Endodermal cell (in vitro differentiated cells): Measurements from ENCODE around the gene SEMA4A. TPM values are rescaled to one million over a fixed set of nuclear protein-coding genes. Genes with fewer than 3 reads are reported as not detected.

Source experiments
- DNase-seq: peaks from one replicate; pipeline ENCODE4 v3.0.0-alpha.2; 2017
- H3K27ac ChIP-seq: 2 replicates; pipeline ENCODE4 v1.5.1; 2013; ENCODE audit warnings: mild to moderate bottlenecking, low read depth, low read length, moderate library complexity
- H3K27me3 ChIP-seq: 2 replicates; pipeline ENCODE4 v1.6.1; 2013; ENCODE audit warnings: mild to moderate bottlenecking, low read length, moderate library complexity; ENCODE audit not compliant: insufficient read depth, control insufficient read depth, poor library complexity, severe bottlenecking
- H3K36me3 ChIP-seq: 2 replicates; pipeline ENCODE4 v1.7.0; 2013; ENCODE audit warnings: mild to moderate bottlenecking, low read length, moderate library complexity; ENCODE audit not compliant: control insufficient read depth, insufficient read depth
- H3K4me1 ChIP-seq: one replicate; pipeline ENCODE4 v1.7.0; 2013; ENCODE audit warnings: low read length; ENCODE audit not compliant: control insufficient read depth, insufficient read depth
- H3K4me3 ChIP-seq: 2 replicates; pipeline ENCODE4 v1.5.1; 2013; ENCODE audit warnings: mild to moderate bottlenecking, low read length, moderate library complexity
- H3K9ac ChIP-seq: 2 replicates; pipeline ENCODE4 v1.6.1; 2013; ENCODE audit warnings: mild to moderate bottlenecking, low read length, moderate library complexity; ENCODE audit not compliant: poor library complexity, severe bottlenecking; ENCODE audit errors: extremely low read depth
- H3K9me3 ChIP-seq: 2 replicates; pipeline ENCODE4 v1.6.1; 2013; ENCODE audit warnings: mild to moderate bottlenecking, low read length, moderate library complexity; ENCODE audit not compliant: control insufficient read depth
- H3K27ac Mint-ChIP-seq: 2 replicates; pipeline ENCODE4 v1.8.0; 2020; ENCODE audit warnings: mixed read lengths
- H3K27me3 Mint-ChIP-seq: 2 replicates; pipeline ENCODE4 v1.8.0; 2021; ENCODE audit warnings: mild to moderate bottlenecking, mixed read lengths; ENCODE audit not compliant: insufficient read depth
- H3K36me3 Mint-ChIP-seq: 2 replicates; pipeline ENCODE4 v1.8.0; 2020; ENCODE audit warnings: low read depth, mixed read lengths
- H3K4me1 Mint-ChIP-seq: 2 replicates; pipeline ENCODE4 v1.8.0; 2020; ENCODE audit warnings: mixed read lengths
- H3K4me3 Mint-ChIP-seq: 2 replicates; pipeline ENCODE4 v1.8.0; 2020; ENCODE audit warnings: mild to moderate bottlenecking, moderate library complexity, mixed read lengths
- H3K9me3 Mint-ChIP-seq: 2 replicates; pipeline ENCODE4 v1.8.0; 2020; ENCODE audit warnings: mild to moderate bottlenecking, mixed read lengths
- CTCF ChIP-seq: fragments of 200-600 bp; sonication (generic); conservative IDR thresholded peaks from 2 replicates; pipeline ENCODE4 v1.5.0; 2021; ENCODE audit warnings: antibody characterized with exemption, mild to moderate bottlenecking
- WGBS, 2 experiments: methylation state at CpG; one replicate each; pipeline versions ENCODE4 v1.1.5 to v1.1.7; 2013; ENCODE audit warnings: missing lambda C conversion rate in 2 of 2, mixed read lengths in 1 of 2; ENCODE audit not compliant: insufficient coverage in 1 of 2, insufficient read length in 1 of 2; 5-methylcytosine and 5-hydroxymethylcytosine counted together
- total RNA-seq, 2 donors: library from RNA; stranded (reverse); fragmentation: NEBNext Ultra II Directional in 1 of 2; extraction: Animal tissue kit (Norgen Biotek cat#: 25700) in 1 of 2; gene quantifications; 2 replicates in 1 of 2; 3 replicates in 1 of 2; pipeline ENCODE4 v1.2.1, GENCODE V29; 2021

The SEMA4A gene
- total RNA-seq, 2 donors from 2014 or later: 6.4 to 10.3 TPM

GRCh38 chr1:156150333-156151011 lies 2.9 kb upstream of the SEMA4A start:
- no peaks in the 10 kb centered on the region for H3K9me3 Mint-ChIP-seq
- 65% methylated on average over 10 of the region's 10 CpGs; no CpG with 5 or more reads in 1 of the 2 experiments for WGBS, 2 experiments
- H3K36me3 Mint-ChIP-seq: no peaks in the 10 kb centered on the region
- TF ChIP-seq CTCF: no peak
- H3K4me3 Mint-ChIP-seq: peak overlapping the region; percentile 31
- Histone ChIP-seq H3K9me3 (no peaks in the 10 kb centered on the region), H3K36me3 (no peaks in the 10 kb centered on the region), H3K4me3 (no peak overlapping the region), H3K27me3 (no peaks in the 10 kb centered on the region), H3K27ac (no peak overlapping the region), H3K4me1 (no peaks in the 10 kb centered on the region), H3K9ac (no peak overlapping the region)
- H3K27ac Mint-ChIP-seq: no peak overlapping the region
- DNase-seq: no peak
- peaks cover 1% of the 10 kb centered on the region for H3K27me3 Mint-ChIP-seq
- H3K4me1 Mint-ChIP-seq: peaks cover 47% of the 10 kb centered on the region

- Mint-ChIP-seq H3K4me3 (no peak overlapping the region), H3K9me3 (no peaks in the 10 kb centered on the region), H3K4me1 (peaks cover 44% of the 10 kb centered on the region), H3K27ac (no peak overlapping the region), H3K27me3 (peaks cover 1% of the 10 kb centered on the region), H3K36me3 (no peaks in the 10 kb centered on the region)
- no peak for DNase-seq
- no peak for TF ChIP-seq CTCF
- Histone ChIP-seq H3K9me3 (no peaks in the 10 kb centered on the region), H3K36me3 (no peaks in the 10 kb centered on the region), H3K4me3 (no peak overlapping the region), H3K27me3 (no peaks in the 10 kb centered on the region), H3K27ac (no peak overlapping the region), H3K9ac (no peak overlapping the region), H3K4me1 (no peaks in the 10 kb centered on the region)
- 84 to 96% methylated on average over 4 to 6 of the region's 6 CpGs for WGBS, 2 experiments
Observed at GRCh38 chr1:156151093-156151688, 2.2 kb upstream of the SEMA4A start.

GRCh38 chr1:156152628-156153027 lies 757 bp upstream of the SEMA4A start:
- Mint-ChIP-seq H3K9me3 (no peaks in the 10 kb centered on the region), H3K36me3 (no peaks in the 10 kb centered on the region), H3K27me3 (peaks cover 1% of the 10 kb centered on the region), H3K4me3 (no peak overlapping the region), H3K4me1 (peaks cover 34% of the 10 kb centered on the region), H3K27ac (no peak overlapping the region)
- Histone ChIP-seq H3K27me3 (no peaks in the 10 kb centered on the region), H3K4me1 (no peaks in the 10 kb centered on the region), H3K9ac (no peak overlapping the region), H3K4me3 (no peak overlapping the region), H3K9me3 (no peaks in the 10 kb centered on the region), H3K27ac (no peak overlapping the region), H3K36me3 (no peaks in the 10 kb centered on the region)
- no peak for DNase-seq
- WGBS, 2 experiments: 91 to 93% methylated on average over 3 to 5 of the region's 5 CpGs
- TF ChIP-seq CTCF: no peak
